ENCODE results near the gene FBXW2.

- TF ChIP-seq EP300 (IDR thresholded peaks at IDR 0.05): no peak
- TF ChIP-seq, protein P1, sequence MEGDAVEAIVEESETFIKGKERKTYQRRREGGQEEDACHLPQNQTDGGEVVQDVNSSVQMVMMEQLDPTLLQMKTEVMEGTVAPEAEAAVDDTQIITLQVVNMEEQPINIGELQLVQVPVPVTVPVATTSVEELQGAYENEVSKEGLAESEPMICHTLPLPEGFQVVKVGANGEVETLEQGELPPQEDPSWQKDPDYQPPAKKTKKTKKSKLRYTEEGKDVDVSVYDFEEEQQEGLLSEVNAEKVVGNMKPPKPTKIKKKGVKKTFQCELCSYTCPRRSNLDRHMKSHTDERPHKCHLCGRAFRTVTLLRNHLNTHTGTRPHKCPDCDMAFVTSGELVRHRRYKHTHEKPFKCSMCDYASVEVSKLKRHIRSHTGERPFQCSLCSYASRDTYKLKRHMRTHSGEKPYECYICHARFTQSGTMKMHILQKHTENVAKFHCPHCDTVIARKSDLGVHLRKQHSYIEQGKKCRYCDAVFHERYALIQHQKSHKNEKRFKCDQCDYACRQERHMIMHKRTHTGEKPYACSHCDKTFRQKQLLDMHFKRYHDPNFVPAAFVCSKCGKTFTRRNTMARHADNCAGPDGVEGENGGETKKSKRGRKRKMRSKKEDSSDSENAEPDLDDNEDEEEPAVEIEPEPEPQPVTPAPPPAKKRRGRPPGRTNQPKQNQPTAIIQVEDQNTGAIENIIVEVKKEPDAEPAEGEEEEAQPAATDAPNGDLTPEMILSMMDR (IDR thresholded peaks at IDR 0.05): no peak
- TF ChIP-seq POLR2A (IDR thresholded peaks at IDR 0.05): no peak
- TF ChIP-seq POLR2AphosphoS5 (IDR thresholded peaks at IDR 0.05): no peak
These were observed 69.7 kb downstream of the FBXW2 start for GRCh38 chr9:120723565-120723964.

Data from stomach (tissue), 4 donors.